Astrocyte (in vitro differentiated cells and primary cell): ENCODE measurements around the gene B3GAT2.

Source experiments
- CTCF ChIP-seq: IDR thresholded peaks from 2 replicates; pipeline ENCODE4 v1.5.1; 2011; ENCODE audit warnings: low read depth, mild to moderate bottlenecking, inconsistent platforms, low read length, moderate library complexity; ENCODE audit not compliant: insufficient read depth
- EZH2 ChIP-seq: IDR thresholded peaks from 2 replicates; pipeline ENCODE4 v1.6.1; 2012; ENCODE audit warnings: mild to moderate bottlenecking, low read length, inconsistent platforms; ENCODE audit not compliant: insufficient read depth

GRCh38 chr6:70997379-70997778, 40.5 kb upstream of the B3GAT2 start:
- no peak for TF ChIP-seq EZH2
- no peak for TF ChIP-seq CTCF
